LNCaP clone FGC (cell line): ENCODE data around the gene TOLLIP.
"Not testable (repeated sequence)": the region's sequence is repeated elsewhere in the genome, so short reads cannot be mapped to it uniquely, and the experiment has no call there.

Experiments
- DNase-seq: peaks from one replicate; pipeline ENCODE4 v3.0.0-alpha.2; 2011; ENCODE audit warnings: low read depth
- H3K4me3 ChIP-seq: 2 replicates; pipeline ENCODE4 v1.5.1; 2011; ENCODE audit warnings: mild to moderate bottlenecking, low read depth, low read length, control low read depth
- TF ChIP-seq, protein P1 (sequence below): IDR thresholded peaks from 2 replicates; pipeline ENCODE4 v1.5.1; 2012; ENCODE audit warnings: mild to moderate bottlenecking; ENCODE audit not compliant: control insufficient read depth, insufficient read depth; ENCODE audit errors: extremely low read depth

Gene TOLLIP

DNA sequence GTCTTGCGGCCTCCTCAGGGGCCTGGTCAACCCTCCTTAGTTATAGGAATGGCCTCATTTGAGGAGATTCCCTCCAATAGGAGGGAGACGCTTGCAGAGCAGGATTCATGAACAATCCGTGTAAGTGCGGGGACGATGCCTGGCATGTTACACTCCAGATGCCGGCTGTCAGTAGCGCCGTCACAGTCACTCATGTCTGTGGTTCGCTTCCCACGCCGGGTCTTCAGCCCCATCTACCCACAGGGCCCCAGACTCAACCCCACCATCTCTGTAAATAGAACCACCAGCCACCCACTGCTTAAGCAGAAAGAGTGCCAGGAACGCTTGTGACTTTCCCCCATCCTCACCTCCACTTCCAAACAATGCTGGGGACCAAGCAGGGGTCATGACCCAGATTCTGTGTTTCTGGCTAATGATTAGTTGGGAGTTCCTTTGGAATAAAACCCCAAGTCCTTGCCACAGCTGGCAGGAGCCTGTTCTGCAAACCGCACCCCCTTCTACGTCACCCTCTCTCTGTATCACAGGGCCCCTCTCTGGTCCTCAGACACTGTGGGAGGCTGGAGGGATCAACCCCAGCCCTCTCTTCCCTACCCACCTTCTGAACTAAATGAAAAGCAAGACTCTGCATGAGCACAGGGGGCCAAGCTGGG lies 38.8 kb upstream of the TOLLIP start:
- TF ChIP-seq, protein P1, sequence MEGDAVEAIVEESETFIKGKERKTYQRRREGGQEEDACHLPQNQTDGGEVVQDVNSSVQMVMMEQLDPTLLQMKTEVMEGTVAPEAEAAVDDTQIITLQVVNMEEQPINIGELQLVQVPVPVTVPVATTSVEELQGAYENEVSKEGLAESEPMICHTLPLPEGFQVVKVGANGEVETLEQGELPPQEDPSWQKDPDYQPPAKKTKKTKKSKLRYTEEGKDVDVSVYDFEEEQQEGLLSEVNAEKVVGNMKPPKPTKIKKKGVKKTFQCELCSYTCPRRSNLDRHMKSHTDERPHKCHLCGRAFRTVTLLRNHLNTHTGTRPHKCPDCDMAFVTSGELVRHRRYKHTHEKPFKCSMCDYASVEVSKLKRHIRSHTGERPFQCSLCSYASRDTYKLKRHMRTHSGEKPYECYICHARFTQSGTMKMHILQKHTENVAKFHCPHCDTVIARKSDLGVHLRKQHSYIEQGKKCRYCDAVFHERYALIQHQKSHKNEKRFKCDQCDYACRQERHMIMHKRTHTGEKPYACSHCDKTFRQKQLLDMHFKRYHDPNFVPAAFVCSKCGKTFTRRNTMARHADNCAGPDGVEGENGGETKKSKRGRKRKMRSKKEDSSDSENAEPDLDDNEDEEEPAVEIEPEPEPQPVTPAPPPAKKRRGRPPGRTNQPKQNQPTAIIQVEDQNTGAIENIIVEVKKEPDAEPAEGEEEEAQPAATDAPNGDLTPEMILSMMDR = no peak
- no peak overlapping the region for H3K4me3 ChIP-seq
- DNase-seq = no peak

DNA sequence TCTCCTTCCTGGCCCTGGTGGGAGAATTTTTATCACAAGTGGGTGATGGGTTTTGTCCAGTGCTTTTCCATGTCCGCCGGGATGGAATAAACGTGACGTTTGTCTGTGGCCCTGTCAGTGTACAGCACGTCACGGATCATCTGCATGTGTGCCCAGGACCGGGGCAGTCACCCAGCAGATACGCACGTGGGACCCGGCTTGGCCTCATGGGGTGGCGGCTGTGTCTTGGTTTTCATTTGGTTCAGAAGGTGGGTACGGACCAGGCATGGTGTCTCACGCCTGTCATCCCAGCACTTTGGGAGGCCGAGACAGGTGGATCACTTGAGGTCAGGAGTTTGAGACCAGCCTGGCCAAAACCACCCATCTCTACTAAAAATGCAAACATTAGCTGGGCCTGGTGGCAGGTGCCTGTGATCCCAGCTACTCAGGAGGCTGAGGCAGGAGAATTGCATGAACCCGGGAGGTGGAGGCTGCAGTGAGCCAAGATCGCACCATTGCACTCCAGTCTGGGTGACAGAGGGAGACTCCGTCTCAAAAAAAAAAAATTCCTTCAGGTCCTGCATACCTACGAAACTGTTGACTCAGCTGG lies 38.1 kb upstream of the TOLLIP start:
- not testable (repeated sequence) for H3K4me3 ChIP-seq, DNase-seq

DNA sequence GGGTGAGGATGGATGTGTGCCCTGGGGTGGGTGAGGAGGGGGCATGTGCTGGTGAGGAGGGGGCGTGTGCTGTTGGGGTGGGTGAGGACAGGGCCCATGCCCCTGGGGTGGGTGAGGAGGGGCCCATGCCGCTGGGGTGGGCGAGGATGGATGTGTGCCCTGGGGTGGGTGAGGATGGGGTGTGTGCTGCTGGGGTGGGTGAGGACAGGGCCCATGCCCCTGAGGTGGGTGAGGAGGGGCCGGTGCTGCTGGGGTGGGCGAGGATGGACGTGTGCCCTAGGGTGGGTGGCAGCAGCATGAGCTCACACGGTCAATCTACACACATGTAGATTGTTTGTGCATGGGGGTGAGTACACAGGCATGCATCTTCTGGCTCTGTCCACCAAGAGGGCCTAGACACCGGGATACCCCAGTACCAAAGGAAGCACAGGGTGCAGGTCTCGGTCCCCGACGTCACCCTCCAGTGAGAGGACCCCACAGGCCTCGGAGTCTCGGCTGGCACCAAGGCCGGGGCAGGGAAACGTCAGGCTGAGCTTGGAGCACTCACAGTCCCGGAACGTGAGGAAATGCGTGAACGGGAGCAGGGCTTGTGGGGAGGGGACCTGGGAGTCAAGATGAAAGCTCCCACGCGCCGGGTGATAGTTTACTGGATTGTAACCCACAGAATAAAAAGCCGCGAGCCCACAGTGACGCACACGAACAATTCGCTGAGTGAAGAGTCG lies 37.4 kb upstream of the TOLLIP start:
- TF ChIP-seq, protein P1 = no peak
- DNase-seq = no peak
- no peak overlapping the region for H3K4me3 ChIP-seq

DNA sequence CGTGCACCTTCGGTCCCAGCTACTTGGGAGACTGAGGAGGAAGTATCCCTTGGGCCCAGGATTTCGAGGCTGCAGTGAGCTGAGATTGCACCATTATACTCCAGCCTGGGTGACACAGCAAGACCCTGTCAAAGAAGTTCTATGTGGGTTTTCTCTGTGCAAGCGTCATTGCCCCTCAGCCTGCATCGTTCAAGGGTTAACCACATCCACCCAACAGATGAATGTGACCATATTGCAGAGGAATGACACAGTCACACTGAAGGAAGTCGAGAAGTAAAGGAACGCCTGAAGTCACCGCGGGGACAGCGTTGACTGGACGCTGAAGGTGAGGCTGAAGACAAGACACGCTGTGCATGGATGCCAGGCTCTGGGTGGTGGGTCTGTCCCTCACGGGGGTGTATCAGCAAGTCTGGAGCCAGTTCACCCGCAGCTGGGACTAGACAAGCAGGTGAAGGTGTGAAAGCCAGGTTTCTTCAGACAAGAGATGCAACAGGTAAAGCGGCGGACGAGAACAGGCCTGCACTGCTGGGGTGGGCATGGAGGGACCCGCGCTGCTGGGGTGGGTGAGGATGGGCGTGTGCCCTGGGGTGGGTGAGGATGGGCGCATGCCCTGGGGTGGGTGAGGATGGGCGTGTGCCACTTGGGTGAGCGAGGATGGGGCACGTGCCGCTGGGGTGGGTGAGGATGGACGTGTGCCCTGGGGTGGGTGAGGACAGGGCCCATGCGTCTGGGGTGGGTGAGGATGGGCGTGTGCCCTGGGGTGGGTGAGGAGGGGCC lies 36.5 kb upstream of the TOLLIP start:
- TF ChIP-seq, protein P1 = no peak
- H3K4me3 ChIP-seq = no peak overlapping the region
- no peak for DNase-seq

DNA sequence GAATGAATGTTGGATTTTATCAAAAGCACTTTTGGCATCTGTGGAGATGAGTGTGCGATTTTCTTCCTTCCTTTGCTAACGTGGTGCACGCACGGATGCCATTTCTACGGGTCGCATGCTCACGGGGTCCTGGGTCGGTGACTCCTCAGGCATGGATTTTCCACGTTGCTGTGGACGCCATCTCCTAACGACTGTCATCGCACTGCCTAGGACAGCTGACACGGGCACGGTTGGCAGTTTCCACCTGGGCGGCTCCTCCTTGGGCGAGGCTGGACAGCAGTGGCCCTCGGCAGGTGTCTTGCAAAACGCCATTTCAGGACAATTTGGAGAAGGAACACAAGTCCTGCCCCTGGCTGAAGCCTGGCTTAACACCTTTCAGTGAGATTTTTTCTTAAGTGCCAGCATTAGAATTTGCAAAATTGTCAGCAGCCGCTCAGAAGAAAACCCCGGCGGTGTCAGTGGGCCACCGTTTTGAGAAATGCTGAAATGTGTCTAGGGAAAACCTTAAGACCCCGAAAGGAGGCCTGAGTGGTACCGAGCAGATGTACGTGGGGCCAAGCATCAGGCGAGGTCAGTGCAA lies 34.7 kb upstream of the TOLLIP start:
- H3K4me3 ChIP-seq = no peak overlapping the region
- TF ChIP-seq, protein P1 = no peak
- DNase-seq = no peak

- DNase-seq = no peak
- no peak overlapping the region for H3K4me3 ChIP-seq
- TF ChIP-seq, protein P1 = no peak
These were observed 34.1 kb upstream of the TOLLIP start for GRCh38 chr11:1343391-1344055.

- no peak overlapping the region for H3K4me3 ChIP-seq
- no peak for DNase-seq
- TF ChIP-seq, protein P1 = no peak
These were observed 33.5 kb upstream of the TOLLIP start for GRCh38 chr11:1342946-1343345.
